ENCODE measurements around the gene TMBIM6.

DNA sequence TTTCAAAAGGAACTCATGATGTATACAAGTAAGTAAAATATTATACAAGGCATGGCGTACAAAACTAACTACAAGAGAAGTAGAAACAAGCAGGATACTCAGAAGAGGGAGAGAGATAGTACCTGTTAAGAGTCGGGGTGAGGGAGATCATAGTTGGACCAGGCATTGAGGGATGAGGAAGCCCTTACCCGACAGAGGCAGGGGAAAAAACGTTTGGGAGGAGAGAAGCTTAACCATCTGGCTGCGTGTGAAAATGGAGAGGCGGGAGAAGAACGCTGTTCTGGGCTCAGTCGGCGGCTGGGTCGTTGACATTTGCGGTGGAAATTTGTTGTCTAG is 33.6 kb upstream of the TMBIM6 start:
- TF ChIP-seq, protein P1, sequence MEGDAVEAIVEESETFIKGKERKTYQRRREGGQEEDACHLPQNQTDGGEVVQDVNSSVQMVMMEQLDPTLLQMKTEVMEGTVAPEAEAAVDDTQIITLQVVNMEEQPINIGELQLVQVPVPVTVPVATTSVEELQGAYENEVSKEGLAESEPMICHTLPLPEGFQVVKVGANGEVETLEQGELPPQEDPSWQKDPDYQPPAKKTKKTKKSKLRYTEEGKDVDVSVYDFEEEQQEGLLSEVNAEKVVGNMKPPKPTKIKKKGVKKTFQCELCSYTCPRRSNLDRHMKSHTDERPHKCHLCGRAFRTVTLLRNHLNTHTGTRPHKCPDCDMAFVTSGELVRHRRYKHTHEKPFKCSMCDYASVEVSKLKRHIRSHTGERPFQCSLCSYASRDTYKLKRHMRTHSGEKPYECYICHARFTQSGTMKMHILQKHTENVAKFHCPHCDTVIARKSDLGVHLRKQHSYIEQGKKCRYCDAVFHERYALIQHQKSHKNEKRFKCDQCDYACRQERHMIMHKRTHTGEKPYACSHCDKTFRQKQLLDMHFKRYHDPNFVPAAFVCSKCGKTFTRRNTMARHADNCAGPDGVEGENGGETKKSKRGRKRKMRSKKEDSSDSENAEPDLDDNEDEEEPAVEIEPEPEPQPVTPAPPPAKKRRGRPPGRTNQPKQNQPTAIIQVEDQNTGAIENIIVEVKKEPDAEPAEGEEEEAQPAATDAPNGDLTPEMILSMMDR (IDR thresholded peaks at IDR 0.05; ENCODE audit: low read depth, low read length, poor library complexity, severe bottlenecking), result peak; percentile 40
- no peak for TF ChIP-seq EZH2phosphoT487 (IDR thresholded peaks at IDR 0.05; ENCODE audit: borderline replicate concordance, low read length)
